Right renal pelvis (tissue), 4 donors: Measurements from ENCODE around the gene UNCX. TPM values are rescaled to one million over a fixed set of nuclear protein-coding genes. Genes with fewer than 3 reads are reported as not detected.
"Not testable (repeated sequence)": the region's sequence is repeated elsewhere in the genome, so short reads cannot be mapped to it uniquely, and the experiment has no call there.

ENCODE experiments used
- DNase-seq, 4 donors: peaks; one replicate each; pipeline ENCODE4 v3.0.0-alpha.2; 2013; ENCODE audit warnings: low read depth in 4 of 4, low spot score in 3 of 4, missing footprints in 1 of 4
- polyA plus RNA-seq, 4 donors: library from polyadenylated mRNA; unstranded; fragments of 120-200 nt; gene quantifications; one replicate each; pipeline ENCODE4 v1.2.1, GENCODE V29; 2013; ENCODE audit not compliant: insufficient read length in 4 of 4

Gene UNCX
- polyA plus RNA-seq, 4 donors = 6.5 to 14.9 (median 9.9) TPM

- DNase-seq = no peak
Measured at GRCh38 chr7:1271656-1272055, 39.0 kb downstream of the UNCX start.

GRCh38 chr7:1272136-1272535, 39.5 kb downstream of the UNCX start:
- not testable (repeated sequence) for DNase-seq

GRCh38 chr7:1274121-1274875, 41.6 kb downstream of the UNCX start:
- no peak for DNase-seq

- DNase-seq = no peak
Measured at GRCh38 chr7:1274876-1275375, 42.3 kb downstream of the UNCX start.

- DNase-seq = no peak
Measured at GRCh38 chr7:1275451-1276381, 43.0 kb downstream of the UNCX start.

GRCh38 chr7:1276626-1277175, 44.0 kb downstream of the UNCX start:
- no peak for DNase-seq

- no peak for DNase-seq
Measured at GRCh38 chr7:1278543-1278942, 45.9 kb downstream of the UNCX start.

- DNase-seq = no peak
Measured at GRCh38 chr7:1279041-1279440, 46.4 kb downstream of the UNCX start.

GRCh38 chr7:1279895-1280294, 47.2 kb downstream of the UNCX start:
- not testable (repeated sequence) for DNase-seq

GRCh38 chr7:1281068-1281467, 48.4 kb downstream of the UNCX start:
- DNase-seq = no peak

GRCh38 chr7:1282679-1283078, 50.0 kb downstream of the UNCX start:
- DNase-seq = no peak

GRCh38 chr7:1283337-1283736, 50.7 kb downstream of the UNCX start:
- no peak for DNase-seq

GRCh38 chr7:1283941-1284742, 51.5 kb downstream of the UNCX start:
- DNase-seq = no peak

- DNase-seq = no peak
Measured at GRCh38 chr7:1284743-1285458, 52.2 kb downstream of the UNCX start.

- DNase-seq = no peak
Measured at GRCh38 chr7:1285556-1286301, 53.1 kb downstream of the UNCX start.
